Measurements from ENCODE around the gene MPP4. TPM values are rescaled to one million over a fixed set of nuclear protein-coding genes. Genes with fewer than 3 reads are reported as not detected.

Gene MPP4
- total and polyA plus RNA-seq, 2 of the 13 experiments (the other 11 are each of a cell fraction or from before 2014, with no cell fraction given) = not detected

- H4K20me1 ChIP-seq (ENCODE audit: insufficient read depth, low read length) = no peaks in the 10 kb centered on the region
- peaks cover 13% of the 10 kb centered on the region for H3K4me1 ChIP-seq (ENCODE audit: insufficient read depth, low read length)
- no peak overlapping the region for H3K4me2 ChIP-seq (ENCODE audit: low read depth, low read length)
- intact Hi-C loops (cut with micrococcal nuclease; ENCODE audit: unreplicated experiment) = no loop called here
- H2AFZ ChIP-seq (ENCODE audit: low read length) = no peak overlapping the region
- in situ Hi-C loops (cut with HindIII; ENCODE audit: extremely low pct_ligation_motif_present, low pct_unique_long_range_greater_than_20kb) = no loop called here
- 93% methylated on average over 1 of the region's 1 CpG for WGBS (ENCODE audit: low lambda C conversion rate)
- no peak for ATAC-seq
- CTCF ChIA-PET (ENCODE audit: low intra/inter-chr PET ratio, low total read pairs) = no interaction called here
- no peaks in the 10 kb centered on the region for H3K9me3 ChIP-seq (ENCODE audit: low read length)
- H3K4me3 ChIP-seq (replicated peaks in 1 of 3; ENCODE audit: insufficient read depth in 1 of 3, low read depth in 2 of 3, low read length in 3 of 3) = no peak overlapping the region
- TF ChIP-seq ZBTB46 (CRISPR knock-in tag; IDR thresholded peaks at IDR 0.05; ENCODE audit: borderline replicate concordance) (no peak), PRMT3 (CRISPR knock-in tag; IDR thresholded peaks at IDR 0.05; ENCODE audit: borderline replicate concordance, low read depth) (no peak), CBFB (CRISPR knock-in tag; IDR thresholded peaks at IDR 0.05) (no peak), ZBTB49 (CRISPR knock-in tag; IDR thresholded peaks at IDR 0.05; ENCODE audit: borderline replicate concordance) (no peak), KLF15 (CRISPR knock-in tag; IDR thresholded peaks at IDR 0.05; ENCODE audit: borderline replicate concordance) (no peak), ZNF768 (CRISPR knock-in tag; IDR thresholded peaks at IDR 0.05) (no peak), ZNF615 (CRISPR knock-in tag; IDR thresholded peaks at IDR 0.05; ENCODE audit: borderline replicate concordance) (no peak)
- no peaks in the 10 kb centered on the region for H3K27me3 ChIP-seq (ENCODE audit: control insufficient read depth in 1 of 2, insufficient read depth in 2 of 2, low read length in 2 of 2)
- H3K36me3 ChIP-seq (replicated peaks in 1 of 2; ENCODE audit: control insufficient read depth in 1 of 2, insufficient read depth in 2 of 2, low read length in 2 of 2) = no peaks in the 10 kb centered on the region; a peak in 2 of 5 replicates
- H3K79me2 ChIP-seq (ENCODE audit: insufficient read depth, low read length) = no peaks in the 10 kb centered on the region
- no TSS peak for BruUV-seq (replicated peaks)
- H3K9ac ChIP-seq (ENCODE audit: insufficient read depth, low read depth, low read length) = no peak overlapping the region
- no peak overlapping the region for H3K27ac ChIP-seq (ENCODE audit: extremely low read length, insufficient read depth, low read length)
- FAIRE-seq = no peak
- POLR2A ChIA-PET = no interaction called here
- DNase-seq (ENCODE audit: low spot score) = no peak
Measured at GRCh38 chr2:201733544-201733943, 35.1 kb upstream of the MPP4 start.
